Ovary (tissue), 3 donors: ENCODE measurements around the gene PKN3.

Experiments
- CTCF ChIP-seq, 3 donors: fragments of 450-650 bp in 2 of 3; fragments of 200-600 bp in 1 of 3; IDR thresholded peaks; one replicate each; pipeline versions ENCODE4 v1.5.1 to v1.8.0; 2016 to 2022; ENCODE audit warnings: antibody characterized with exemption in 3 of 3, mild to moderate bottlenecking in 1 of 3
- POLR2A ChIP-seq: fragments of 450-650 bp; IDR thresholded peaks from one replicate; pipeline ENCODE4 v1.6.1; 2017; ENCODE audit warnings: antibody characterized with exemption, mild to moderate bottlenecking, moderate library complexity
- donor health status: DM: no; HTN: no; CAD: no.

- TF ChIP-seq POLR2A = no peak
- TF ChIP-seq CTCF (IDR thresholded peaks at IDR 0.05) = no peak
Measured at GRCh38 chr9:128685636-128686489, 16.4 kb upstream of the PKN3 start.
